Measurements from ENCODE around the gene ACAN. TPM values are rescaled to one million over a fixed set of nuclear protein-coding genes. Genes with fewer than 3 reads are reported as not detected.

ACAN gene
- total RNA-seq, 1 experiment from 2014 or later, result not detected

DNA sequence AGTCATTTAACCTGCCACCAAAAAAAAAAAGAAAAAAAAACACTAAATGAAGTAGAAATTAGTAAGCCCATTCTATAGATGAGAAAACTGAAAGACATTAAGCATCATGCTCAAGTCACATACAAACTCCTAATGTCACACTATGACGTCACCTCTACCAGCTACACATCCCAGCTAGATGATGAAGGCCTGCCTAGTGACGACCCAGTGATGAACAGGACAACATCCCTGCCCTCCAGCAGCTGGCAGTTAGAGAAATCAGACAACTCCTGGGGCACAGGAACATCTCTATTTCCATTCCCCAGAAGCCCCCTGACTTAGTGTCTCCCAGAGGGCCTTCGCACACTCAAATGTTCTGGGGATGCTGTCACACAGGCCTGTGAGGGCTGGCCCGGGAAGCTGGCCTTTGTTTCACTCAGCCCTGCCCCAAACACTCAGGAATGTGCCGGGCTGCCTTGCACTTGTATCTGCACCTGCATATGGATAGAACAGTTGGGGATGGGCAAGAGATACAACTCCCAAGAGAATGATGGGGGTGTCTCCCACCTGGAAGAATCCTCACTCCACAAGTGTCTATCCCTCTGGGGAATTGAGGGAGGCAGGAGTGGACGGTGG lies 99.1 kb downstream of the ACAN start:
- TF ChIP-seq EZH2 (IDR thresholded peaks at IDR 0.05; ENCODE audit: low read depth), result no peak
- no peak for TF ChIP-seq CTCF (conservative IDR thresholded peaks at IDR 0.05)

GRCh38 chr15:88902846-88903245 lies 99.6 kb downstream of the ACAN start:
- Histone ChIP-seq H4K20me1 (ENCODE audit: insufficient read depth) (no peaks in the 10 kb centered on the region), H3K9me2 (ENCODE audit: insufficient read depth) (no peaks in the 10 kb centered on the region), H2AFZ (no peak overlapping the region), H3K4me2 (no peak overlapping the region), H3K27me3 (ENCODE audit: insufficient read depth, low read depth) (no peaks in the 10 kb centered on the region), H3K27ac (no peak overlapping the region), H3K4me1 (replicated peaks; ENCODE audit: insufficient read depth) (0 out of 2 replicates have a peak, but pooled peaks cover 3% of the 10 kb centered on the region), H3K4me3 (no peak overlapping the region), H3K79me2 (ENCODE audit: low read depth) (no peaks in the 10 kb centered on the region), H3F3A (ENCODE audit: insufficient read depth, low read depth) (no peaks in the 10 kb centered on the region), H3K9me3 (ENCODE audit: insufficient read depth, low read depth) (no peaks in the 10 kb centered on the region), H3K36me3 (ENCODE audit: low read depth) (no peaks in the 10 kb centered on the region)
- no TSS peak for BruUV-seq (replicated peaks)
- intact Hi-C loops (cut with micrococcal nuclease; ENCODE audit: unreplicated experiment), result no loop called here
- DNase-seq, result no peak
- ChIA-PET CTCF (interaction anchor here (1.2 kb wide), 1 partner anchor 269 kb away, joined by 4 read pairs; no protein-coding TSS in a partner anchor), POLR2A (ENCODE audit: unreplicated experiment) (no interaction called here)
- TF ChIP-seq CTCF (conservative IDR thresholded peaks at IDR 0.05) (no peak), EZH2 (IDR thresholded peaks at IDR 0.05; ENCODE audit: low read depth) (no peak)

More for the DNA sequence above, 99.1 kb downstream of the ACAN start:
- Histone ChIP-seq H3K9me3 (ENCODE audit: insufficient read depth, low read depth) (no peaks in the 10 kb centered on the region), H3K4me2 (no peak overlapping the region), H3K36me3 (ENCODE audit: low read depth) (no peaks in the 10 kb centered on the region), H3K4me3 (no peak overlapping the region), H3K79me2 (ENCODE audit: low read depth) (no peaks in the 10 kb centered on the region), H3F3A (ENCODE audit: insufficient read depth, low read depth) (no peaks in the 10 kb centered on the region), H3K27me3 (ENCODE audit: insufficient read depth, low read depth) (no peaks in the 10 kb centered on the region), H4K20me1 (ENCODE audit: insufficient read depth) (no peaks in the 10 kb centered on the region), H3K4me1 (replicated peaks; ENCODE audit: insufficient read depth) (0 out of 2 replicates have a peak, but pooled peaks cover 3% of the 10 kb centered on the region), H3K9me2 (ENCODE audit: insufficient read depth) (no peaks in the 10 kb centered on the region), H2AFZ (no peak overlapping the region), H3K27ac (no peak overlapping the region)
- CTCF ChIA-PET, result interaction anchor here (1.0 to 1.2 kb wide), 2 partner anchors 265 to 269 kb away, joined by 3 to 4 read pairs; no protein-coding TSS in a partner anchor
- BruUV-seq (replicated peaks), result no TSS peak
- intact Hi-C loops (cut with micrococcal nuclease; ENCODE audit: unreplicated experiment), result no loop called here
- POLR2A ChIA-PET (ENCODE audit: unreplicated experiment), result no interaction called here
- no peak for DNase-seq

DNA sequence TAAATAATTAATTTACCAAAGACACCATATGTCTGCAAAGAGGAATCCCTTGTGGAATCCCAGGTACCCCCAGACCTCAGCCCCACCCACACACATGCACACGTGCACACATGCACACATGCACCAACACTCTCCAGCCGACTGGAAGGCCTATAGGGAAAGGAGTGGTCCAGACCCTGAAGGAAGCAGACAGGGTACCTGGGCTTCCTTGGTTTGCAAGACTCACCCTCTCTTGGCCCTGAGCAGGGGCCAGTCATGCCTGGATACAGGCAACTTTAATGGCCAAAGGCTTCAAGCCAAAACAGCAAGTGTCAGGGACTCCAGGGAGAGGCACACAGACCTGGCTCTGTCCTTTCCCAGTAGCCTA lies 101.0 kb downstream of the ACAN start:
- Histone ChIP-seq H3K27ac (no peak overlapping the region), H3K9me3 (ENCODE audit: insufficient read depth, low read depth) (no peaks in the 10 kb centered on the region), H2AFZ (no peak overlapping the region), H3K9me2 (ENCODE audit: insufficient read depth) (no peaks in the 10 kb centered on the region), H3K79me2 (ENCODE audit: low read depth) (no peaks in the 10 kb centered on the region), H3K4me1 (replicated peaks; ENCODE audit: insufficient read depth) (0 out of 2 replicates have a peak, but pooled peaks cover 3% of the 10 kb centered on the region), H3K27me3 (ENCODE audit: insufficient read depth, low read depth) (no peaks in the 10 kb centered on the region), H3F3A (ENCODE audit: insufficient read depth, low read depth) (no peaks in the 10 kb centered on the region), H3K4me3 (no peak overlapping the region), H4K20me1 (ENCODE audit: insufficient read depth) (no peaks in the 10 kb centered on the region), H3K36me3 (ENCODE audit: low read depth) (no peaks in the 10 kb centered on the region), H3K4me2 (no peak overlapping the region)
- POLR2A ChIA-PET (ENCODE audit: unreplicated experiment), result no interaction called here
- DNase-seq, result no peak
- intact Hi-C loops (cut with micrococcal nuclease; ENCODE audit: unreplicated experiment), result loop anchor here (1.0 to 2.0 kb wide), 3 partner anchors 113 to 339 kb away; partner anchors contain the start of gene FANCI
- TF ChIP-seq CTCF (conservative IDR thresholded peaks at IDR 0.05), result no peak
- no peak for TF ChIP-seq EZH2 (IDR thresholded peaks at IDR 0.05; ENCODE audit: low read depth)
- CTCF ChIA-PET, result interaction anchor here (0.5 to 1.5 kb wide), 7 partner anchors 9 to 395 kb away, joined by 3 to 7 read pairs (median 3); partner anchors contain the start of gene HAPLN3
- BruUV-seq (replicated peaks), result no TSS peak

Data from PC-9 (cell line).